Measurements from ENCODE around the gene ASB18.

GRCh38 chr2:236164201-236164924, 99.8 kb downstream of the ASB18 start:
- TF ChIP-seq POLR2AphosphoS5 (IDR thresholded peaks at IDR 0.05; ENCODE audit: low read depth, low read length) (no peak), REST (IDR thresholded peaks at IDR 0.05; ENCODE audit: insufficient read depth in 1 of 2, low read depth in 2 of 2, low read length in 2 of 2) (no peak)
